Epithelial cell of prostate (primary cell): ENCODE results near the gene BAD.
"Not testable (repeated sequence)": the region's sequence is repeated elsewhere in the genome, so short reads cannot be mapped to it uniquely, and the experiment has no call there.

Experiments used
- DNase-seq: peaks from one replicate; pipeline ENCODE4 v3.0.0-alpha.2; 2011; ENCODE audit warnings: low read depth, low spot score
- H3K27ac ChIP-seq: fragments of 450-650 bp; 2 replicates; pipeline ENCODE4 v1.5.1; 2017; ENCODE audit warnings: mild to moderate bottlenecking

BAD gene

GRCh38 chr11:64247729-64248531 is 36.5 kb downstream of the BAD start:
- DNase-seq: no peak
- peak overlapping the region; percentile 99 for H3K27ac ChIP-seq

GRCh38 chr11:64246871-64247728 is 37.4 kb downstream of the BAD start, which contains the start of gene PPP1R14B:
TSS of gene PPP1R14B (minus strand) at chr11:64246943. CDS start at chr11:64246673, 270 bp downstream.
- no peak for DNase-seq

GRCh38 chr11:64246621-64246870 is 37.9 kb downstream of the BAD start:
- not testable (repeated sequence) for DNase-seq
- H3K27ac ChIP-seq: peak overlapping the region; percentile 99

More at GRCh38 chr11:64246871-64247728, 37.4 kb downstream of the BAD start, which contains the start of gene PPP1R14B:
- peak within 1 kb of the TSS; percentile 99 for H3K27ac ChIP-seq

GRCh38 chr11:64245797-64246620 is 38.5 kb downstream of the BAD start:
- peak overlapping the region; percentile 99 for H3K27ac ChIP-seq
- peak; percentile 95 for DNase-seq

- no peak for DNase-seq
- peak overlapping the region; percentile 99 for H3K27ac ChIP-seq
Measured at GRCh38 chr11:64245401-64245796, 39.1 kb downstream of the BAD start.

- peak overlapping the region; percentile 99 for H3K27ac ChIP-seq
- DNase-seq: no peak
Measured at GRCh38 chr11:64244966-64245365, 39.5 kb downstream of the BAD start.

GRCh38 chr11:64244107-64244506 is 40.4 kb downstream of the BAD start:
- DNase-seq: no peak
- H3K27ac ChIP-seq: peak overlapping the region; percentile 99

GRCh38 chr11:64243236-64243854 is 41.1 kb downstream of the BAD start:
- no peak for DNase-seq
- peak overlapping the region; percentile 99 for H3K27ac ChIP-seq

- H3K27ac ChIP-seq: peak overlapping the region; percentile 99
- DNase-seq: no peak
Measured at GRCh38 chr11:64241491-64242374, 42.7 kb downstream of the BAD start.

GRCh38 chr11:64241241-64241490 is 43.3 kb downstream of the BAD start:
- DNase-seq: peak; percentile 93
- H3K27ac ChIP-seq: peak overlapping the region; percentile 99

- DNase-seq: peak; percentile 95
- H3K27ac ChIP-seq: peak within 1 kb of the TSS; percentile 99
Measured at GRCh38 chr11:64240435-64241240, 43.8 kb downstream of the BAD start, which contains the start of gene FKBP2. TSS of gene FKBP2 (plus strand) at chr11:64241095. CDS start at chr11:64242388, 1,293 bp downstream.

GRCh38 chr11:64239662-64240434 is 44.6 kb downstream of the BAD start:
- H3K27ac ChIP-seq: peak overlapping the region; percentile 99
- DNase-seq: no peak

GRCh38 chr11:64238999-64239398 is 45.5 kb downstream of the BAD start:
- H3K27ac ChIP-seq: peak overlapping the region; percentile 99

GRCh38 chr11:64238076-64238475 is 46.4 kb downstream of the BAD start:
- DNase-seq: no peak

More at GRCh38 chr11:64238999-64239398, 45.5 kb downstream of the BAD start:
- no peak for DNase-seq

GRCh38 chr11:64237484-64237951 is 46.9 kb downstream of the BAD start:
- no peak for DNase-seq
- peak overlapping the region; percentile 99 for H3K27ac ChIP-seq

More at GRCh38 chr11:64238076-64238475, 46.4 kb downstream of the BAD start:
- peak overlapping the region; percentile 99 for H3K27ac ChIP-seq

- no peak for DNase-seq
- H3K27ac ChIP-seq: no peak overlapping the region
Measured at GRCh38 chr11:64235437-64236161, 48.9 kb downstream of the BAD start.
